ENCODE data around the gene UBE2QL1.

The UBE2QL1 gene

GRCh38 chr5:6473284-6473683 is 24.6 kb downstream of the UBE2QL1 start:
- DNase-seq (ENCODE audit: low read depth in 2 of 2, low spot score in 1 of 2), result no peak

- DNase-seq (ENCODE audit: low read depth in 2 of 2, low spot score in 1 of 2), result no peak
These were observed 27.1 kb downstream of the UBE2QL1 start for GRCh38 chr5:6475626-6476312.

- DNase-seq (ENCODE audit: low read depth in 2 of 2, low spot score in 1 of 2), result no peak
These were observed 27.6 kb downstream of the UBE2QL1 start for GRCh38 chr5:6476313-6476661.

GRCh38 chr5:6478793-6479192 is 30.1 kb downstream of the UBE2QL1 start:
- DNase-seq (ENCODE audit: low read depth in 2 of 2, low spot score in 1 of 2), result no peak

DNA sequence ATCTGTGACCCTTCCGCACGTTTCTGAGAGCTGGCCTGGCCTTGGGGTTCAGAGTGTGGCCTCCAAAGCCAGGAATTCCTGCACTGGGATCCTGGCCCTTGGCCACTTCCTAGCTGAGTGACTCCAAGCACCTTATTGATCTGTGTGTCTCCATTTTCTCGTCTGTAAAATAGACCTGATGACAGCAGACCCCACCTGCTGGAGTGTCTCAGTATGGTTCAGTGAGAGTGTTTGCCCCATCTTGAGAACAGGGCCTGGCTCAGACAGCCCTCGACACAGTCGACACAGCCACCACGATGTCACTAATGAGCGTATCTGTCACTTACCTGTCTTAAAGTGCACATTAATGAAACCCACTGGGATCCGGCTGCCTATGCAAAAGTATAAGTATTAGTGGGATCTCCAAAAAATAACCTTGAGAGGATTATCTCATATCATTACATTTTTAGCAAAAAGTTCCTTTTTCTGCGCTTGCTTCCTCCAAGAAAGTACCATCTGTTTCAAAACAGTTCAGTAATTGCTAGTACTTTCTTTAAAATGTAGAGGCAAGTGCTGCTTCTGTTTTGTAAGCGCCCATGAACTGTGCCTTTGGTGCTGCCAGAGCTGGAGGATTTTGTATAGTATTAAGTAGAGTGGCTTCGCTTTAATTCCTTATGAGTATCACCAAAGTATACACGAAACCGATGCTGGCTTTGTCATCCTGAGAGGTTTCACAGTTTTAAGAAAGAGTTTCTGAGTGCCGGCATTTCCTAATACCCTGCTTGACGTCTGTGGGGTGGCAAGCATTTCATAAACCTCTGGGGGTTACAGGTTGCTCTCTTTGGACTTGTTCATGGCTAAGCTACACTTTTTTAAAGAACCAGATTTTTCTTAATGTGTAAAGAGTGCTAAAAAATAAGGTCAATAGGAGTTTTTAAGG is 31.7 kb downstream of the UBE2QL1 start:
- DNase-seq (ENCODE audit: low read depth in 2 of 2, low spot score in 1 of 2), result no peak

DNA sequence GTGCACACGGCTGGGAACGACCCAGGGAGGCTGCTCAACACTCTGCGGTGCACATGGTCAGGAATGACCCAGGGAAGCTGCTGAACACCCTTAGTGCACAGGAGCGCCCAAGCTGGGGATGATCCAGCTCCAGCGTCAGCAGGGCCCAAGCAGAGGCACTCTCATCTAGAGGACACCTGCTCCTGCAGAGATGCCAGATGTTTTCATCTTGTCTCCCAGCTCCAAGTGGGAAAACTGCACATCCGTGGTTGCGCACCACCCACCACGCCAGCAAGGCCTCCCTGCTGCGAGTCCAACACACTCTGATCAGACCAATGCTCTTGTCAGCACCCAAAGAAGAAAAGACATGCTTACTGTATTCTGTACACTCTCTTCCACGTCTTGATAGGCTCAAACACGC is 34.1 kb downstream of the UBE2QL1 start:
- DNase-seq (ENCODE audit: low read depth in 2 of 2, low spot score in 1 of 2), result no peak

DNA sequence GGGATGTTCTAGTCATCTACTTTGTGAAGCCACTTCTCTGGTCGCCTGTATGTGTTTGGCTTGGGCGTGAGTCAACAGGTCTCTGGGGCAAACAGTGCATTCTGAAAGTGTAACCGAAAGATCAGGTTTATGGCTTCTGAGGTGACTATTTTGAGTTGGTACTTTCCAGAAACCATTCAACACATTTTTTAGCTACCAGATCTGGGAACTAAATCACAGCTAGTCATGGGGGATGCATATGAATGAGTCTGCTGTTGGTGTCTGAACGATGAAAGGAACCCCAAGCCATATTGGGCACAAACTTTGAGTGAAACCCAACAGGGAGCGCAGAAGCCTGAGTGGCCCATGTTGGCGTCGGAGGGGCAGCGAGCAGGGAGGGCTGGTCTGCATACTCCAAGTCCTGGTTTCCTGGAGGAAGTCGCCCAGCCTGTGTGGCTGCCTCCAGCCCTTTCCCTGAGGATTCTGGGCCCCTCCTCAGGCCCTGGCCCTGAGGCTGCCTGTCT is 35.3 kb downstream of the UBE2QL1 start:
- no peak for DNase-seq (ENCODE audit: low read depth in 2 of 2, low spot score in 1 of 2)

- no peak for DNase-seq (ENCODE audit: low read depth in 2 of 2, low spot score in 1 of 2)
These were observed 35.8 kb downstream of the UBE2QL1 start for GRCh38 chr5:6484446-6484845.

- no peak for DNase-seq (ENCODE audit: low read depth in 2 of 2, low spot score in 1 of 2)
These were observed 36.2 kb downstream of the UBE2QL1 start for GRCh38 chr5:6484899-6485298.

DNA sequence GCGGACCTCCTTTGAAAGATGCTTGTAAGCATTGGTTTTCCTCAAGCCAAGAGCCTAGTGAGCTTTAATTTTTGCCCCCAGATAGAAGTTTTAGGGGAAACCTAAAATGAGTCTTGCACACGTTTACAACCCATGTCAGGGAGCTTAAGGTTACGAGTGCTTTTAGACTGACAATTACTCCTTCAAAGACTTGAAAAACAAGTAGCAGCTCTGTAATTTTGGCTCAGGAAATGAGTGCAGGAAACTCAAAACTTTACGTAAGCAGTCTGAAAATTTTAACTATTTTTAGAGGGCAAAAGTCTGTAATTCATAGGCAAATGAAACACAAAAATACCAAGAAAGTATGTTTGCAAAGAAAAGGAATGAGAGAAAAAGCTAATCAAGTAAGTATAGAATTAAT is 36.8 kb downstream of the UBE2QL1 start:
- no peak for DNase-seq (ENCODE audit: low read depth in 2 of 2, low spot score in 1 of 2)

- no peak for DNase-seq (ENCODE audit: low read depth in 2 of 2, low spot score in 1 of 2)
These were observed 37.4 kb downstream of the UBE2QL1 start for GRCh38 chr5:6486074-6486473.

- DNase-seq (ENCODE audit: low read depth in 2 of 2, low spot score in 1 of 2), result no peak
These were observed 38.4 kb downstream of the UBE2QL1 start for GRCh38 chr5:6487081-6487480.

DNA sequence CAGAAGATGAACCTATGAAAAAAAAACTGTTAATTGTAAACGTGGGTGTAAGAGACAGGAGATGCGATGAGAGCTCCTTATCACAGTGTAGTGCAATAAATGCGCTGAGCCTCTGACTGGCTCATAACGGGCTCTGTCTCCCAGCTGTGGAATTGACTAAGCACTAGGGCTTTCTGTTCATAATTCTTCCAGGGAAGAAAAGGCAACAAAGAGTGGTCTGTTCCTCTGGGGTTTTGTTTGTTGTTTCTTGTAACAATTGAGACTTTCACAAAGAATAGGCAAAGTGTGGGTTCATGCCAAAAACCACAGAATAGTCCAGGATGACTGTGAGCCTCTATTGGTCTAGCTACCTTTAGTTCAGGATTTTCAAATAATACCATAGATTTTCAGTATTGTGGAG is 39.4 kb downstream of the UBE2QL1 start:
- DNase-seq (ENCODE audit: low read depth in 2 of 2, low spot score in 1 of 2), result no peak

DNA sequence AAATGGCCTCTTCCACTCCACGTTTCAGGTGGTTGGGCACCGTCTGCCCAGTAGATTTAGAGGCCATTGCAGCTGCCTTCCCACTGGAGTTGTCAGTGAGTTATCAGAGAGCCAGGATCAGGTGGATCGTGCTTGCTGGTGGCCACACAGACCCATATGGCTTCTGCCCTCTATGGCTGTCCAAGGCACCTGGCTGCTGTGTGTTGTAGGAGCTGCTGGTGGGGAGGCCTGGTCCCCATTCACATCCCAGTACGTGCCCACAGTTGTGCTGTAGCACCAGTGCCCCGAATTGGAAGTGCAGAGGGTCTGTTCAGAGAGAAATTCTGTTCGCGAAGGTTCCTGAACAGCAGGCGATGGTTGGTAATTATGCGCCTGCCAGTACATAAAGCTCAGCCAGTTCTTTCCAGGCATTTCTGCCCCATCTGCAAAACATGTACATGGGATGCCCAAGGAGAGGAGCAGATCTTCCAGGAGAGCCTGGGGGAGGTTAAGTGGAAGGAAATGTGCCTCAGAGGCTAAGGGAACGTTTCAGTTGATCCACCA is 41.1 kb downstream of the UBE2QL1 start:
- DNase-seq (ENCODE audit: low read depth in 2 of 2, low spot score in 1 of 2), result no peak

- no peak for DNase-seq (ENCODE audit: low read depth in 2 of 2, low spot score in 1 of 2)
These were observed 41.6 kb downstream of the UBE2QL1 start for GRCh38 chr5:6490246-6490645.

- no peak for DNase-seq (ENCODE audit: low read depth in 2 of 2, low spot score in 1 of 2)
These were observed 42.0 kb downstream of the UBE2QL1 start for GRCh38 chr5:6490693-6491092.

GRCh38 chr5:6491196-6491918 is 42.7 kb downstream of the UBE2QL1 start:
- no peak for DNase-seq (ENCODE audit: low read depth in 2 of 2, low spot score in 1 of 2)

- no peak for DNase-seq (ENCODE audit: low read depth in 2 of 2, low spot score in 1 of 2)
These were observed 43.2 kb downstream of the UBE2QL1 start for GRCh38 chr5:6491919-6492290.

DNA sequence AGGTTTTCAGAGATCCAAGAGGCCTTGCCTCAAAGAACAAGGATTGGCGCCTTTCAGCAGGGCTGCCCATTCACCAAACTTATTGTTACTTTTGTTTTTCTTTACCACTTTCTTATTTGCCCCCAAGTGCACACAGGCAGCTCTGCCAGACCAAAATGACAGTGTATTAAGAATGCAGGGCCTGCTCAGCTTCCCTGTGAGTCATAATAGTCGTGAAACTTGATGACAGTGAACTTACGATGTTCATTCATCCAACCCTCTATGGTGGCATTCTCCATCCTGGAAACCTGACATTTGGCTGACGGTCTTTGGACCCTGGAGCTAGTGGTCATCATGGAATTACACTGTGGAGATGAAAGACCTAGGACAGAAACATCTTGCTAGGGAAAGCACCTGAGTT is 44.3 kb downstream of the UBE2QL1 start:
- DNase-seq (ENCODE audit: low read depth in 2 of 2, low spot score in 1 of 2), result no peak

DNA sequence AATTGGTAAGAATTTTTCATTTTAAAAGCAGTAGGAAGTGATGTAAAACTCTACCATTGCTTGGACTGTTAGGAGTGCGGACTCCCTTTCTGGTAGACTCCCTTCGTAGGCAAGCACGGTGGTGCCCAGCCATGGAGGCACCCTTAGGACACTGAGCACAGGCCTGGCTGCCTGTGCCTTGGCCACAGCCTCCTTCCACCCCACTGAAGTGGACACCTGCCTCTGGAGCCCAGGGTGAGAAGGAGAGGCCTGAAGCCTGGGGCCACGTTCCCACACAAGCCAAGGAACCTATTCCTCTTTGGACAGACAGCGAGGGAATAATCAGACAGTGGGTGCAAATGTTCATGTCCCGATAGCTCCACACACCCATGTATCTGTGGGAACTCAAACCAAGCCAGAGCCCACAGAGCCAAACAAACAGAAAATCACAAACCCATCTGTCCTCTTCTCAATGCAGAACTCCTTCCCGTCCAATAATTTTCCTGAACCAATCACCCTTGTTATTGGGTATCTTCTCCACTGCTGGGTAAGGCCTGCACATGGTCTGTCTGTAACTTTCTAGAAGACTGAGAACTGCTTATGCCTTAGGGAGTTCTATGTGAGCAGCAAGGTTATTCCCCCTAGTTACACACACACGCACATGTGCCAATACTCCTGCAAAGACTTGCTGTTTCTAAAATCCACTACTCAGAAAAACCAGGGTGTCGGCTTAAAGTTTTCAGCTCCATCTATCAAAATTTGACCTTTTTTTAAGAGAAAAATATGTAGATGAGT is 45.2 kb downstream of the UBE2QL1 start:
- no peak for DNase-seq (ENCODE audit: low read depth in 2 of 2, low spot score in 1 of 2)

DNA sequence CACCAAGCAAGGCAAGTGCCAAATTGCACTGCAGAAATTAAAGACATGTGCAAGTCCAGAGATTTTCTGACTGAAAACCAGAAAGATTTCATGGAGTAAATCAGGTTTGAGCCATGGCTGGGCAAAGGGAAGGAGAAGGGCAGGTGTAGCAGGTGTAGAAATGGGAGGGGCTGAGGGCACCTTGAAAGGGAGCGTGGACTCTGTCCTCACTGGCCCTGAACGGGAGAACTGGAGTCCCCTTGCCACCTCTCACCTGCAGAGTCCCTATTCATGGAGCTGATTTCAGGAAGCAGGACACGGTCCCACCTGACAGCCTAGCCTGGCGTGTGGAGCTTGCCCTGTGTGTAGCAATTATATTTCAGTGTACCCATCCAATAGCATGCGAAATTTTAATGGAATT is 46.3 kb downstream of the UBE2QL1 start:
- no peak for DNase-seq (ENCODE audit: low read depth in 2 of 2, low spot score in 1 of 2)

Measured in stimulated activated CD8-positive, alpha-beta memory T cell treated with anti-CD3 and anti-CD28 coated beads, Interleukin-4, amount 100 ng/mL, for 4 hours (primary cell).